Caco-2 (cell line): ENCODE data around the gene LRIF1. TPM values are rescaled to one million over a fixed set of nuclear protein-coding genes. Genes with fewer than 3 reads are reported as not detected.

Experiments used
- BruUV-seq: library from RNA; stranded (reverse); fragments of 400-500 nt; replicated peaks from 2 replicates; lab custom pipeline; 2021; lab: Mats Ljungman, UMichigan
- CTCF ChIA-PET: fragments of 300-600 bp; sonication (Branson Sonifier 250); formaldehyde crosslinking; loops from one replicate; lab custom pipeline; 2022; ENCODE audit warnings: antibody characterized with exemption; lab: Charles Lee
- POLR2A ChIA-PET: fragments of 300-600 bp; sonication (Branson Sonifier 250); formaldehyde crosslinking; loops from one replicate; lab custom pipeline; 2022; ENCODE audit warnings: antibody characterized with exemption; lab: Charles Lee
- DNase-seq, 2 experiments: peaks; one replicate each; pipeline versions ENCODE4 v3.0.0 to v3.0.0-alpha.2; 2020 to 2022
- H3K27me3 ChIP-seq: replicated peaks from 2 replicates; pipeline ENCODE4 v1.6.0; 2011; ENCODE audit warnings: low read length; ENCODE audit not compliant: control insufficient read depth, insufficient read depth
- H3K36me3 ChIP-seq: 2 replicates; pipeline ENCODE4 v1.5.1; 2011; ENCODE audit warnings: low read length; ENCODE audit not compliant: control insufficient read depth, insufficient read depth
- H3K4me1 ChIP-seq: fragments of 250-450 bp; sonication (Bioruptor Pico); 2 replicates; pipeline ENCODE4 v1.5.1; 2020; ENCODE audit warnings: mild to moderate bottlenecking
- H3K4me3 ChIP-seq: 2 replicates; pipeline ENCODE4 v1.5.1; 2011; ENCODE audit warnings: low read depth, mild to moderate bottlenecking, control low read depth, low read length
- H3K9me3 ChIP-seq: fragments of 250-450 bp; sonication (Bioruptor Pico); 2 replicates; pipeline ENCODE4 v1.5.1; 2020; ENCODE audit warnings: mild to moderate bottlenecking, moderate library complexity
- H3K27ac Mint-ChIP-seq: one replicate; pipeline ENCODE4 v1.8.0; 2022; ENCODE audit warnings: mixed read lengths; ENCODE audit not compliant: unreplicated experiment
- H3K27me3 Mint-ChIP-seq: one replicate; pipeline ENCODE4 v1.8.0; 2022; ENCODE audit warnings: mixed read lengths; ENCODE audit not compliant: insufficient read depth, unreplicated experiment
- H3K36me3 Mint-ChIP-seq: one replicate; pipeline ENCODE4 v1.8.0; 2022; ENCODE audit warnings: mild to moderate bottlenecking, mixed read lengths; ENCODE audit not compliant: insufficient read depth, unreplicated experiment
- H3K4me1 Mint-ChIP-seq: one replicate; pipeline ENCODE4 v1.8.0; 2022; ENCODE audit warnings: low read depth, mixed read lengths; ENCODE audit not compliant: unreplicated experiment
- H3K4me3 Mint-ChIP-seq: one replicate; pipeline ENCODE4 v1.8.0; 2022; ENCODE audit warnings: mild to moderate bottlenecking, moderate library complexity, mixed read lengths; ENCODE audit not compliant: unreplicated experiment
- H3K9me3 Mint-ChIP-seq: one replicate; pipeline ENCODE4 v1.8.0; 2022; ENCODE audit warnings: mixed read lengths; ENCODE audit not compliant: unreplicated experiment
- intact Hi-C: fragments of 100-400 bp; cut with micrococcal nuclease; formaldehyde crosslinking; loops from one replicate; pipeline ENCODE4 v1.10.0; 2022; ENCODE audit not compliant: unreplicated experiment
- total RNA-seq: library from RNA; stranded (reverse); gene quantifications from 2 replicates; pipeline ENCODE4 v1.2.3, GENCODE V29; 2022
- TF ChIP-seq, protein P1 (sequence below), 2 experiments: fragments of 200-600 bp in 1 of 2; IDR thresholded peaks; 1 replicate in 1 of 2; 2 replicates in 1 of 2; pipeline versions ENCODE4 v1.5.1 to v1.8.0; 2011 to 2022; ENCODE audit warnings: antibody characterized with exemption in 1 of 2, control low read depth in 1 of 2, inconsistent platforms in 1 of 2, low read depth in 1 of 2, low read length in 1 of 2, mild to moderate bottlenecking in 1 of 2, moderate library complexity in 1 of 2; ENCODE audit not compliant: insufficient read depth in 1 of 2, severe bottlenecking in 1 of 2, unreplicated experiment in 1 of 2

LRIF1 gene
- total RNA-seq, 1 experiment from 2014 or later = 31.7 TPM

DNA sequence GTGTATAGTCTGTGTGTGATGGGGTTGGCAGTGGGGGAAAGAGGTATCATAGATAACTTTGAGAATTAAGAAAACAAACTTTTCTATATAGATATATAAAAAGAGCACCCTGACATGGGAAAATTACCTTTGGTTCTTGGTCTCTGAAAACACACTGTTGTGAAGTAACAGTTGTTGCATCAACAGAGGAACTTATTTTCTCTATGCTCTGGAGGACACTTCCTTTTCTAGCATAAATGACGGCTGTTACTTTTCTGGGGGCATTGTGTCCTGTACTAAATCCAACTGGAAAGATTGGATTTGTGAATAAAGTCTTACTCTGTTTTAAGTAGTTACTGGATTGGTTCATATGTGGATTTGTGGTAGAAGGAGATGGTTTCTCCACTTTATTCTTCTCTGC is 12.6 kb downstream of the LRIF1 start:
- no peaks in the 10 kb centered on the region for H3K4me1 ChIP-seq
- POLR2A ChIA-PET = no interaction called here
- H3K27me3 ChIP-seq = no peaks in the 10 kb centered on the region
- H3K4me3 ChIP-seq = no peak overlapping the region
- Mint-ChIP-seq H3K27me3 (no peaks in the 10 kb centered on the region), H3K36me3 (peaks cover 68% of the 10 kb centered on the region), H3K4me3 (no peak overlapping the region), H3K4me1 (no peaks in the 10 kb centered on the region), H3K27ac (no peak overlapping the region), H3K9me3 (no peaks in the 10 kb centered on the region)
- no peaks in the 10 kb centered on the region for H3K36me3 ChIP-seq
- BruUV-seq = no TSS peak
- TF ChIP-seq, protein P1, sequence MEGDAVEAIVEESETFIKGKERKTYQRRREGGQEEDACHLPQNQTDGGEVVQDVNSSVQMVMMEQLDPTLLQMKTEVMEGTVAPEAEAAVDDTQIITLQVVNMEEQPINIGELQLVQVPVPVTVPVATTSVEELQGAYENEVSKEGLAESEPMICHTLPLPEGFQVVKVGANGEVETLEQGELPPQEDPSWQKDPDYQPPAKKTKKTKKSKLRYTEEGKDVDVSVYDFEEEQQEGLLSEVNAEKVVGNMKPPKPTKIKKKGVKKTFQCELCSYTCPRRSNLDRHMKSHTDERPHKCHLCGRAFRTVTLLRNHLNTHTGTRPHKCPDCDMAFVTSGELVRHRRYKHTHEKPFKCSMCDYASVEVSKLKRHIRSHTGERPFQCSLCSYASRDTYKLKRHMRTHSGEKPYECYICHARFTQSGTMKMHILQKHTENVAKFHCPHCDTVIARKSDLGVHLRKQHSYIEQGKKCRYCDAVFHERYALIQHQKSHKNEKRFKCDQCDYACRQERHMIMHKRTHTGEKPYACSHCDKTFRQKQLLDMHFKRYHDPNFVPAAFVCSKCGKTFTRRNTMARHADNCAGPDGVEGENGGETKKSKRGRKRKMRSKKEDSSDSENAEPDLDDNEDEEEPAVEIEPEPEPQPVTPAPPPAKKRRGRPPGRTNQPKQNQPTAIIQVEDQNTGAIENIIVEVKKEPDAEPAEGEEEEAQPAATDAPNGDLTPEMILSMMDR (IDR thresholded peaks at IDR 0.05; ENCODE audit: insufficient read depth in 1 of 2, low read depth in 1 of 2, low read length in 1 of 2, severe bottlenecking in 1 of 2, unreplicated experiment in 1 of 2) = no peak
- no peak for DNase-seq
- no peaks in the 10 kb centered on the region for H3K9me3 ChIP-seq
- CTCF ChIA-PET = no interaction called here
- intact Hi-C loops = no loop called here

DNA sequence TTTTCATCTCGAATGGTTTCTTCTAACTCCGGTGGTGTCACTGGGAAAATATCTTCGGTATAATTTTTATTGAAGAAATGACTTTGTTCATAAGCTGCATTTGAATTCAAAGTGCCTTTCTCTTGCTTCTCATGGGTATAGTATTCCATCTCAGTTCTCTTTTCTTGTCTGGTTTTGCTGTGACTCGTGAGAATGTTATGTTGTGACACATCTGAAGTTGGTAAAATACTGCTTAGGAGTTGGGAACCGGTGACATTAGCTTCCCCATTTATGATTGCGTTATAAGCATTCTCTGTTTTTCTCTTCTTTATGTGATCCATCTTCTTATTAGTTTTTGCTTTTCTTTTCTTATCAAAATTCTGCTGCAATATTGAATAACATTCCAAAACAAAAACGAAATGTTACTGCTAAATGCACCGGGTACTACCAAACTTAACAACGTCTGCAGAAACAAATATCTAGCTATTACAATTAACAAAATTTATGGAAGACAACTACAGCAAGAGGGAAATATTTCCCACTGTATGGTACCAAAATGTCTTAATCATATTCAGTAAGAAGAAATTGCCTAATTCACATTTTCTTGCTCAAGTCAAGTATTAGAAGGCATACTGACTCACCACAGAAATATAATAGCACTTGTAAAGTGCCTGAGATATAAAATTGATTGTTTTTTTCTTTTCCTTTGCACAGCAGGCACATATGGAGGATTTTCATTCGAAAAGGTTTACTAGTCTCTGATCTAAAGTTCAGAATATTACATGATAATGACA is 15.5 kb downstream of the LRIF1 start:
- no peak overlapping the region for H3K4me3 ChIP-seq
- no peaks in the 10 kb centered on the region for H3K4me1 Mint-ChIP-seq
- no peaks in the 10 kb centered on the region for H3K9me3 ChIP-seq
- no peaks in the 10 kb centered on the region for H3K4me1 ChIP-seq
- peaks cover 61% of the 10 kb centered on the region for H3K36me3 Mint-ChIP-seq
- intact Hi-C loops = no loop called here
- no peaks in the 10 kb centered on the region for H3K36me3 ChIP-seq
- H3K9me3 Mint-ChIP-seq = no peaks in the 10 kb centered on the region
- TF ChIP-seq, protein P1 (IDR thresholded peaks at IDR 0.05; ENCODE audit: insufficient read depth in 1 of 2, low read depth in 1 of 2, low read length in 1 of 2, severe bottlenecking in 1 of 2, unreplicated experiment in 1 of 2) = no peak
- H3K27me3 Mint-ChIP-seq = no peaks in the 10 kb centered on the region
- H3K27me3 ChIP-seq = no peaks in the 10 kb centered on the region
- CTCF ChIA-PET = no interaction called here
- H3K27ac Mint-ChIP-seq = no peak overlapping the region
- POLR2A ChIA-PET = no interaction called here
- no peak overlapping the region for H3K4me3 Mint-ChIP-seq
- no TSS peak for BruUV-seq
- DNase-seq = no peak

DNA sequence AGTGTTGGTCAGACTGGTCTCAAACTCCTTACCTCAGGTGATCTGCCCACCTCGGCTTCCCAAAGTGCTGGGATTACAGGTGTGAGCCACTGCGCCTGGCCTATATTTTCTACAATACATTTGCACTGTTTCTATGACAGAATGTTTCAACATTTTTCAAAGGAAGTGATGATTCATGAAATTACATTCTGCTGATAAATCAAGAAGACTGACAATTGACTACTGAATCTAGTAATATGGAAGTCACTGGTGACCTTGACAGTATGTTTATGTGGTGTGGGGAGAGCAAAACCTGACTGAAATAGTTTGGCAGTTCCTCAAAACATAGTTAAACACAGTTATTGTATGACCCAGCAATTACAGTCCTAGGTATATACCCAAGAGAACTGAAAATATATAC is 18.1 kb downstream of the LRIF1 start:
- no peak overlapping the region for H3K27ac Mint-ChIP-seq
- intact Hi-C loops = no loop called here
- no peaks in the 10 kb centered on the region for H3K4me1 Mint-ChIP-seq
- CTCF ChIA-PET = no interaction called here
- Histone ChIP-seq H3K4me3 (no peak overlapping the region), H3K36me3 (no peaks in the 10 kb centered on the region), H3K4me1 (no peaks in the 10 kb centered on the region), H3K27me3 (no peaks in the 10 kb centered on the region), H3K9me3 (no peaks in the 10 kb centered on the region)
- TF ChIP-seq, protein P1 (IDR thresholded peaks at IDR 0.05; ENCODE audit: insufficient read depth in 1 of 2, low read depth in 1 of 2, low read length in 1 of 2, severe bottlenecking in 1 of 2, unreplicated experiment in 1 of 2) = no peak
- no TSS peak for BruUV-seq
- no peaks in the 10 kb centered on the region for H3K9me3 Mint-ChIP-seq
- H3K4me3 Mint-ChIP-seq = no peak overlapping the region
- peaks cover 36% of the 10 kb centered on the region for H3K36me3 Mint-ChIP-seq
- H3K27me3 Mint-ChIP-seq = no peaks in the 10 kb centered on the region
- no peak for DNase-seq
- POLR2A ChIA-PET = no interaction called here
